Left lung (tissue), 10 donors: ENCODE measurements around the gene CWC25. TPM values are rescaled to one million over a fixed set of nuclear protein-coding genes. Genes with fewer than 3 reads are reported as not detected.

Source experiments
- ATAC-seq: fragments of 200-7000 bp; cut with Tn5 transposase; one replicate; pipeline ENCODE4 v1.9.1; 2020; ENCODE audit warnings: moderate library complexity
- DNase-seq, 4 donors: peaks; one replicate each; pipeline ENCODE4 v3.0.0-alpha.2; 2013 to 2020
- H3K27ac ChIP-seq, 2 donors: fragments of 200-600 bp; sonication (generic) in 1 of 2; one replicate each; pipeline versions ENCODE4 v1.5.0 to v1.8.0; 2020 to 2021
- H3K27me3 ChIP-seq, 2 donors: fragments of 200-600 bp; sonication (generic) in 1 of 2; one replicate each; pipeline versions ENCODE4 v1.5.0 to v1.8.0; 2020 to 2021
- H3K36me3 ChIP-seq, 2 donors: fragments of 200-600 bp; sonication (generic) in 1 of 2; one replicate each; pipeline versions ENCODE4 v1.5.0 to v1.8.0; 2020 to 2021
- H3K4me1 ChIP-seq, 2 donors: fragments of 200-600 bp; one replicate each; pipeline ENCODE4 v1.8.0; 2021
- H3K4me3 ChIP-seq, 2 donors: fragments of 200-600 bp; sonication (generic) in 1 of 2; one replicate each; pipeline versions ENCODE4 v1.5.0 to v1.8.0; 2020 to 2021; ENCODE audit warnings: mild to moderate bottlenecking in 1 of 2
- H3K9me3 ChIP-seq, 2 donors: fragments of 200-600 bp; sonication (generic) in 1 of 2; one replicate each; pipeline versions ENCODE4 v1.5.0 to v1.8.0; 2020 to 2021
- intact Hi-C, 2 donors: fragments of 100-400 bp; cut with DNase I; formaldehyde crosslinking; loops; one replicate each; pipeline versions ENCODE4 v1.11.2 to v1.14.2; 2022
- polyA plus RNA-seq, 6 donors: library from polyadenylated mRNA; unstranded; fragments of 120-200 nt; gene quantifications; one replicate each; pipeline ENCODE4 v1.2.1, GENCODE V29; 2013; ENCODE audit not compliant: insufficient read length in 6 of 6
- total RNA-seq, 2 donors: library from RNA; stranded (reverse); fragmentation: NEBNext Ultra II Directional; extraction: Animal tissue kit (Norgen Biotek cat#: 25700); gene quantifications; one replicate each; pipeline ENCODE4 v1.2.1, GENCODE V29; 2021
- TF ChIP-seq, protein P1 (sequence below), 2 donors: fragments of 200-600 bp; sonication (generic) in 1 of 2; IDR thresholded peaks; one replicate each; pipeline versions ENCODE4 v1.5.0 to v1.8.0; 2021; ENCODE audit warnings: antibody characterized with exemption in 2 of 2
- donor health status: DM: no; HTN: yes; CAD: no.
- donor health status: DM: no; HTN: no; CAD: no.

The CWC25 gene
- total and polyA plus RNA-seq, 8 donors = 15.0 to 29.3 (median 25.6) TPM

- Histone ChIP-seq H3K27ac (peak overlapping the region; percentile 96 to 98), H3K9me3 (no peaks in the 10 kb centered on the region), H3K27me3 (no peaks in the 10 kb centered on the region), H3K4me1 (peaks cover 31 to 33% of the 10 kb centered on the region in 2 donors), H3K4me3 (peak overlapping the region; percentile 75 to 96), H3K36me3 (no peaks in the 10 kb centered on the region)
- ATAC-seq (no peak), DNase-seq (peak in 2 of 4 donors; percentile 43 to 55)
- intact Hi-C loops = no loop called here
- TF ChIP-seq, protein P1, sequence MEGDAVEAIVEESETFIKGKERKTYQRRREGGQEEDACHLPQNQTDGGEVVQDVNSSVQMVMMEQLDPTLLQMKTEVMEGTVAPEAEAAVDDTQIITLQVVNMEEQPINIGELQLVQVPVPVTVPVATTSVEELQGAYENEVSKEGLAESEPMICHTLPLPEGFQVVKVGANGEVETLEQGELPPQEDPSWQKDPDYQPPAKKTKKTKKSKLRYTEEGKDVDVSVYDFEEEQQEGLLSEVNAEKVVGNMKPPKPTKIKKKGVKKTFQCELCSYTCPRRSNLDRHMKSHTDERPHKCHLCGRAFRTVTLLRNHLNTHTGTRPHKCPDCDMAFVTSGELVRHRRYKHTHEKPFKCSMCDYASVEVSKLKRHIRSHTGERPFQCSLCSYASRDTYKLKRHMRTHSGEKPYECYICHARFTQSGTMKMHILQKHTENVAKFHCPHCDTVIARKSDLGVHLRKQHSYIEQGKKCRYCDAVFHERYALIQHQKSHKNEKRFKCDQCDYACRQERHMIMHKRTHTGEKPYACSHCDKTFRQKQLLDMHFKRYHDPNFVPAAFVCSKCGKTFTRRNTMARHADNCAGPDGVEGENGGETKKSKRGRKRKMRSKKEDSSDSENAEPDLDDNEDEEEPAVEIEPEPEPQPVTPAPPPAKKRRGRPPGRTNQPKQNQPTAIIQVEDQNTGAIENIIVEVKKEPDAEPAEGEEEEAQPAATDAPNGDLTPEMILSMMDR (IDR thresholded peaks at IDR 0.05) = no peak
Measured at GRCh38 chr17:38867968-38868816, 43.1 kb upstream of the CWC25 start.

GRCh38 chr17:38867179-38867967, 42.3 kb upstream of the CWC25 start:
- H3K9me3 ChIP-seq = no peaks in the 10 kb centered on the region
- intact Hi-C loops = no loop called here
- peak overlapping the region; percentile 96 to 98 for H3K27ac ChIP-seq
- H3K36me3 ChIP-seq = no peaks in the 10 kb centered on the region
- DNase-seq (peak in 2 of 4 donors; percentile 54 to 65), ATAC-seq (no peak)
- H3K4me3 ChIP-seq = peak overlapping the region in 1 of 2 donors; percentile 96
- peaks cover 22 to 25% of the 10 kb centered on the region in 2 donors for H3K4me1 ChIP-seq
- H3K27me3 ChIP-seq = no peaks in the 10 kb centered on the region
- TF ChIP-seq, protein P1 (IDR thresholded peaks at IDR 0.05) = no peak

DNA sequence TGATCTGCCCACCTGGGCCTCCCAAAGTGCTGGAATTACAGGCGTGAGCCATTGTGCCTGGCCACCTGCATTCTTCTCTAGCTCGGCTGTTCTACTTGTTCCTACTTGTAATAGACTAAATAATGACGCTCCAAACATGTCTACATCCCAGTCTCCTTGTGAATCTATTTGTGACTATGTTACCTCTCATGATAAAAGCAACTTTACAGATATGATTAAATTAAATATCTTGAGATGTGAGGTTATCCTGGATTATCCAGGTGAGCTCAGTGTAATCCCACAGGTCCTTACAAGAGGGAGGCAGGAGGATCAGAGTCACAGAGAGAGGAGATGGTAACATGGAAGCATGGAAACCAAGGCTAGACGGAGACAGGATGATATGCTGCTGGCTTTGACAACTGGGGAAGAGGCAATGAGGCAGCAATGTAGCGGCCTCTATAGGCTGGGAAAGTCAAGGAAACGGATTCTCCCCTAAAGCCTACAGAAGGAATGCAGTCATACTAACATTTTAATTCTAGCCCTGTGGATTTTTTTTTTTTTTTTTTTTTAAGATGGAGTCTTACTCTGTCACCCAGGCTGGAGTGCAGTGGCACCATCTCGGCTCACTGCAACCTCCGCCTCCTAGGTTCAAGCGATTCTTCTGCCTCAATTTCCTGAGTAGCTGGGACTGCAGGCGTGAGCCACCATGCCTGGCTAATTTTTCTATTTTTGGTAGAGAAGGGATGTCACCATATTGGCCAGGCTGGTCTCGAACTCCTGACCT, 39.7 kb upstream of the CWC25 start:
- no peak for ATAC-seq
- TF ChIP-seq, protein P1 (IDR thresholded peaks at IDR 0.05) = no peak
- intact Hi-C loops = no loop called here
- no peak for DNase-seq
- Histone ChIP-seq H3K9me3 (no peaks in the 10 kb centered on the region), H3K27ac (no peak overlapping the region), H3K4me3 (no peak overlapping the region), H3K27me3 (no peaks in the 10 kb centered on the region), H3K4me1 (peaks cover 13 to 15% of the 10 kb centered on the region in 2 donors), H3K36me3 (no peaks in the 10 kb centered on the region)

DNA sequence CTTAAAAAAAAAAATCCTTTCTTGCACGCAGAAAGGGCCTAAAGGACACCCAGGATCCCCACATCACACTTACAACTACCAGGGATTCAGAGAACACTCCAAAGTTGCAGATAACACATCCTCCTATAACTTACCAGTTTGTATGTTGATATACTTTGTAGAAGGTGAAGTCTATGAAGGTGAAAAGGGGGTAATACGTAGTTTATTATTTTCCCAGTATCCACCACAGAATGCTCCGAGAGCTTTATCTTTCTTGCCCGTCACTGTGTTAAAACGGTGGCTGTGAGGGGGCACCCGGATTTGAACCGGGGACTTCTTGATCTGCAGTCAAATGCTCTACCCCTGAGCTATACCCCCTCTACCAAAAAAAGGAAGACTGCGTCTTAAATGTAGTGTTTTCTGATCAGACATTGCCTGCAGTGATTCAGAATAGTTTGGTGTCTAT, 36.3 kb upstream of the CWC25 start:
- ATAC-seq (no peak), DNase-seq (no peak)
- H3K4me3 ChIP-seq = no peak overlapping the region
- H3K27ac ChIP-seq = no peak overlapping the region
- intact Hi-C loops = no loop called here
- TF ChIP-seq, protein P1 (IDR thresholded peaks at IDR 0.05) = no peak
- peaks cover 0 to 2% of the 10 kb centered on the region in 2 donors for H3K4me1 ChIP-seq
- no peaks in the 10 kb centered on the region for H3K27me3 ChIP-seq
- no peaks in the 10 kb centered on the region for H3K36me3 ChIP-seq
- no peaks in the 10 kb centered on the region for H3K9me3 ChIP-seq
